Ramos (cell line): ENCODE data around the gene CAST.

ENCODE experiments used
- in situ Hi-C: fragments of 300-500 bp; cut with MboI; formaldehyde crosslinking; loops from one replicate; pipeline ENCODE4 v1.14.3; 2022; ENCODE audit warnings: low sequenced_read_pairs; ENCODE audit not compliant: unreplicated experiment

Gene CAST

DNA sequence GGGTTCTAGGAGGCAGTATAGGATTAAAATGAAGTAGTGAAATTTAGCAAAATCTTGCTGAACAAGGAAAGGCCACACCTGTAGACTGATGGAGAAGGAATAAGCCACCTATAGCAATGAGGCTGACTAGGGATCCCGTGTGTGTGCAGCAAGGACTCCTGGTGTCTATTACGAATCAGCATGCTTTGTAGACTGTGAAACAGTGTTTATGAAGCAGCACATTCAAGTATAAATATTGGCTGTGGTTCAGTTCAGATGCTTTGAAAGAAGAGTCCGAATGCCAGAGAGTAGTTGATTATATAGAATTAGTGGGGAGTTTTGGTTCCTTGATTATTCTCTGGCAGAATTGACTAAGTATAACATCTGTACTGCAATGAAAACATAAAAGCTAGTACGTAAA, 41.8 kb downstream of the CAST start:
- in situ Hi-C loops: no loop called here

DNA sequence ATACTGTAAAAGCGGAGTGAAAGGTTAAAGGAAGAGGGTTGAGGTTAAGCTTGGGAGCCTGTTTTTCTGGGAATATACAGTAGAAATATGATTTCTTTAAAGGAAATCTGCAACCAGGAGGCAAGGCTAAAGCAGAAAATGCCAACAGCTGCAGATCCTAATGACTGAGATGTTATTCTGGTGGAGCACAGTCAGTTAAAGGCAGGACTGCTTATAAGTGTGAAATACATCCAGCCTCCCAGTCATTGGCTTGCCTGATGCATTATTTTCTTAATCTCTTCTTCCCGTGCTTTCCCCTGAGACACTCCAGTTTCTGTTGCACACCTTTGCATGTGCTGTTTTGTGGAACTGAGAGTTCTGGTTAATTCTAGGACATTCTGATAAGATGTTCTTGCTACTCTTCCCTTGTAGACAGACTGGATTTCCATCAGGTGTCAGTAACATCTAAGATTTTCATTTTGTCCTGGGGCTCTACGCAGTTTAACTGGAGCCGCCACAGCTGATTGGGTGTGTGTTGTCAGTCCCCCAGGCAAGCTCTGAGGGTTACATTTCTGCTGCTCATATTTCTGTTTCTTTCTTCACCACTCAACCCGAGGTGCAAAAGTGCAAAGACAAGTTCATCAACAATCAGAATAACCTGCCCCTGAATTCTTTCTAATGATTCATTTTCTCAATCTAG, 44.4 kb downstream of the CAST start:
- in situ Hi-C loops: no loop called here

- in situ Hi-C loops: no loop called here
Observed at GRCh38 chr5:96708600-96708999, 46.4 kb downstream of the CAST start.

GRCh38 chr5:96709152-96709821, 47.1 kb downstream of the CAST start:
- in situ Hi-C loops: no loop called here

DNA sequence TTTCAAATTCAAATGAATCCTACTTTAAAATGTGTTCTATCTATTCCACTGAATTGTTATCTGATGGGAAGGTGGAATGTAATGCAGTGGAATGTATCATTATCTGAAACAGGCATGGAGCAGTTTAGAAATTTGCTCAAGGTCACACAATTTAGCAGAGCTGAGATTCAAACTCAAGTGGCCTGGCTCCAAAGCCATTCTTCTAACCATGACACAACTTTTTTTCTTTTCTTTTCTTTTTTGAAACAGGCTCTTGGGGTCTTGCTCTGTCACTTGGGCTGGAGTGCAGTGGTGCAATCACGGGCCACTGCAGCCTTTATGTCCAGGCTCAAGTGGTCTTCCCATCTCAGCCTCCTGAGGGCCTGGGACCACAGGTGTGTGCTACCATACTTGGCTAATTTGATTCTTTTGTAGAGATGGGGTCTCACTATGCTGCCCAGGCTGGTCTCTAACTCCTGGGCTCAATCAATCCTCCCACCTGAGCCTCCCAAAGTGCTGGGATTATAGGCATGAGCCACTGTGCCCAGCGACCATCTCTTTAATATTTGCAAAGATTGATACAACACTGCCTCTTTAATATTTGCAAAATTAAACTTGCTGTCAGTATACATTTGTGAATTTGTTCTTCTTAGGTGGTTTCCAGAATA, 50.0 kb downstream of the CAST start:
- in situ Hi-C loops: no loop called here

GRCh38 chr5:96714450-96714849, 52.3 kb downstream of the CAST start:
- in situ Hi-C loops: no loop called here

DNA sequence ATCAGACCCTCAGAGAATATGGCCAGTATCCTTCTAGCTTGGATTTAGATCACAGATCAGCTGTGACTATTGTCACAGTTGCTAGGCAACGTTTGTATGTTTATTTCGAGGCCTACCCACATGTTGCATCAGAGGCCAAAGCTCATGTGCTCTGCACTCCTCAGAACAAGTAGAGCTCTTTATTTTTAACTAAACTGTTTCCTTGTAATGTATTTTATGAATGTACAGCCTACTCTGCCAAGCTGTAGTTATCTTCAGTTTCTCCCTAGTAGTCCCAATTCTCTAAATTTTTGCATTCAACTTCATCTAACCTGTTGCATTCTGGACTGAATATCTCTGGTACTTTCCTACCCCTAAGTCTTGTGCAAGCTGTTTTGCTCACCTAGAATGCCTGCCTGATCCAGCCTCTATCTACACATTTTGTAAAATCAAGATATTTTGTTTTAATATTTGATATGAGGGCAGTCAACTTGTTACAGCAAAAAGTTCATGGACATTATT, 52.8 kb downstream of the CAST start:
- in situ Hi-C loops: no loop called here

- in situ Hi-C loops: no loop called here
Observed at GRCh38 chr5:96716007-96716406, 53.8 kb downstream of the CAST start.

GRCh38 chr5:96716716-96717115, 54.5 kb downstream of the CAST start:
- in situ Hi-C loops: no loop called here

DNA sequence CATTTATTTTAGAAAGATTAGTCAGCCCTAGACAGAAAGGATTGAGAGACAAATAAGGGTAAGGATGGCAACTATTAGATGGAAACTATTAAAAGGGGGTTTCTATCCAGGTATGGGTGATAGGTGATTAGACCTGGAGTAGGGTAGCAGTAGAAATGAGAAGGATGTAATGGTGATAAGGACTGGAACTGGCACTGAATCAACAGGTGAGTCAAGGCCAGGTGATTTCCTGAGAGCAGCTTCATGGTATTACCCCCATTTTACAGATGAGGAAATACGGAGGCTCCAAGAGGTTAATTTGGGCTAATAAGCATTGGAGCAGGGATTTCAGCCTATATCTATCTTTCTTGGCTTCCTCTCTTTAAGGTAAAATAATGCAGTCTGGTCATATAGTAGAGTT, 55.7 kb downstream of the CAST start:
- in situ Hi-C loops: no loop called here

GRCh38 chr5:96718635-96719077, 56.5 kb downstream of the CAST start:
- in situ Hi-C loops: no loop called here

GRCh38 chr5:96720408-96720807, 58.2 kb downstream of the CAST start:
- in situ Hi-C loops: no loop called here

DNA sequence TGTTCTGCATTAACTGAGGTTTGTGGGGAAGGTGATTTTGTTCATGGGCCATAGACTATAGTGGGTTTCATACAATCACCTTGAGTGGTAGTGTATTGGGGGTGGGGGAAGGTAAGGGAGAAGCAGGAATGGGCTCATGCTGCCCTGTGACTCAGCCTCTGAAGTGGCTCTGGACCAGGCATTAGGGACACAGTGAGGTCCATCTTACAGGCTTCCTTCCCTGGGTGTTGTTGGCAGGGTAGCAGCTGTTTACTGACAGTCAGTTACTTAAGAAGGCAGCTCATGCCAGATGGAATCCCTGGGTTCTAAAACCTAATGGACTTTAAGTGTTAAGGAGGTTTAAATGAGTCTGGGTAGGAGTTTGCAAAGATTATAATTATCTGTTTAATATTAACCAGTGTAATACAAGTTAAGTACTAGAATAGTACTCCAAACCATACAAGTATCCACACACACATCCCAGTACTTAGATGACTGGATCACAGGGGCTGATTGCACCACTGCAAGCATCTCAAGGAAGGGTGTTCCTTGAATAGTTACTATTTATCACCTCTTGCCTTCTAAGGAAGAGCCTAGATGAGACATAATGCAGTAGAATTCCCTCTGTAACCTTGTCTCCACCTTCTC, 59.3 kb downstream of the CAST start:
- in situ Hi-C loops: no loop called here

DNA sequence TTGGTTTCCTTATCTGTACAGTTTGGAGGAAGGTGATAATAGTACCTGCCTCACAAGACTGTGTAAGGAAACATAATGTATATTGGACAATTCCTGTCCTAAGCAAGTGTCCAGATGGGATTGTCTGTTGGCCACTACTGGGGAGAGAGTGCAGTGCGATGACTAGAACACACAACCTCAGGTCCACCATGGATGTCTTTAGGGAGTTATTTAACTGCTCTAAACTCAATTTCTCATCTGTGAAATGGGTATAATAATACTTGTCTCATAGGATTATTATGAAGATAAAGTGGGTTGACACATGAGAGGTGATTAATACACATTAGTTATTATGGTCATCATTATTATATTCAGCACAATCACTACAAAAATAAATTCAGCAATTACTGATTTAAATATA, 63.1 kb downstream of the CAST start:
- in situ Hi-C loops: no loop called here

- in situ Hi-C loops: no loop called here
Observed at GRCh38 chr5:96726802-96727201, 64.6 kb downstream of the CAST start.

DNA sequence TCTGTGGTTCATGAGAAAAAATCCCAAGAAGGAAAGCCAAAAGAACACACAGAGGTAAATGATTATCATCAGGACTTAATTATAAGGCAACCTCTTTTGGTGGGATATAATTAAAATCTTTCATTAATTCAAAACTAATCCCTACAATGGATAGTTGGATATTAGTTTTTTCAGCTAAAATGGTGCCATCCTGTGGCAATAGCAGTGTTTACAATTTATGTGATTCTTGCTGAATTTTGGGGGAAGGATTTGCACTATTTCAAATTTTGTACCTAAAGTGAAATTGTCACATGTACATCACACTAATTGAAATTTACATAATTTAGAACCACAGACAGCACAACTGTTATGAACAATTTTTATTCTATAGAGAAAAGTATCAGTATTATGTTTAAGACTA, 67.0 kb downstream of the CAST start:
- in situ Hi-C loops: no loop called here

DNA sequence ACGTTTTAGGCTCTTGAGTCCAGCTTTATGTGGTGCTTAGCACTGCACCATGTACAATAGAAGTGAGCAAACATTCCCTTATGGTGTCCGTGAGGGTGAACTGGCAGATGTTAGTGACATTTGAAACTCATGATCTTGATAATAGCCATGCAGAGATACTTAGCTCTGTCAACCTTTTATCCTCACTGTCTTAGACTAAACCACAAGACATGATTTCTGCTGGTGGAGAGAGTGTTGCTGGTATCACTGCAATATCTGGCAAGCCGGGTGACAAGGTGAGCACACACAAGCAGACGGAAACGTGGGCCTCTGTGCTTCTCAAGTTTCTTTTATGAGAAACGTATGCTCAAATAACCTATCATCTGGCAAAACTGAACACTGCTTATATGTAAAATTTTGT, 68.4 kb downstream of the CAST start:
- in situ Hi-C loops: no loop called here

GRCh38 chr5:96733771-96734500, 71.8 kb downstream of the CAST start:
- in situ Hi-C loops: no loop called here

- in situ Hi-C loops: no loop called here
Observed at GRCh38 chr5:96734871-96735325, 72.7 kb downstream of the CAST start.

GRCh38 chr5:96736937-96737336, 74.8 kb downstream of the CAST start:
- in situ Hi-C loops: no loop called here
